Esophagus muscularis mucosa (tissue), 4 donors: ENCODE measurements around the gene NR2E1.

ENCODE experiments used
- EP300 ChIP-seq: sonication (generic); formaldehyde crosslinking; IDR thresholded peaks from one replicate; pipeline ENCODE4 v1.6.1; 2017; ENCODE audit warnings: antibody characterized with exemption
- POLR2A ChIP-seq: fragments of 450-650 bp; IDR thresholded peaks from one replicate; pipeline ENCODE4 v1.6.1; 2017; ENCODE audit warnings: antibody characterized with exemption, moderate library complexity, mild to moderate bottlenecking, low read depth
- POLR2AphosphoS5 ChIP-seq, 2 donors: sonication (generic); formaldehyde crosslinking; IDR thresholded peaks; one replicate each; pipeline ENCODE4 v1.6.1; 2017; ENCODE audit warnings: antibody characterized with exemption in 2 of 2
- TF ChIP-seq, protein P1 (sequence below), 3 experiments: fragments of 200-600 bp in 2 of 3; fragments of 450-650 bp in 1 of 3; sonication (generic) in 2 of 3; IDR thresholded peaks; one replicate each; pipeline ENCODE4 v1.5.1; 2017 to 2019; ENCODE audit warnings: antibody characterized with exemption in 3 of 3, mild to moderate bottlenecking in 2 of 3, moderate library complexity in 1 of 3

DNA sequence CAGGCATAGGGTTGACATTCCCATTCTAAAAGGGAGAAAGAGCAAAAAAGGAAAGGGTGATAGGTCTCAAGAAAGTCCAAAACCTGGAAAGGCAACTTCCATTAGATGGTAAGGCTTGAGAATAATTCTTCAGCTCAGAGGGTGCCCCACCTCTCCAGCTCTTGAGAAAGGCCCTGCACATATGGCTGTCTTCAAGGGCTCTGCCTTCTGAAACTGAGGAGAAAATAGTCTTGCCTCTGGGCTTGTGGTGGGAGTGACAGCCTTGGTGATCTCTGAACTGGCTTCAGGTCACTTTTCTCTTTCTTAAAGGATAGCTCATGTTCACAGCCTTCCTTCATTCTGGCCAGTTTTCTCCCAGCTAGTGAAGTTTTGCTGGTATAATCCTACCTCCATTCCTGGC, 35.6 kb upstream of the NR2E1 start:
- TF ChIP-seq, protein P1, sequence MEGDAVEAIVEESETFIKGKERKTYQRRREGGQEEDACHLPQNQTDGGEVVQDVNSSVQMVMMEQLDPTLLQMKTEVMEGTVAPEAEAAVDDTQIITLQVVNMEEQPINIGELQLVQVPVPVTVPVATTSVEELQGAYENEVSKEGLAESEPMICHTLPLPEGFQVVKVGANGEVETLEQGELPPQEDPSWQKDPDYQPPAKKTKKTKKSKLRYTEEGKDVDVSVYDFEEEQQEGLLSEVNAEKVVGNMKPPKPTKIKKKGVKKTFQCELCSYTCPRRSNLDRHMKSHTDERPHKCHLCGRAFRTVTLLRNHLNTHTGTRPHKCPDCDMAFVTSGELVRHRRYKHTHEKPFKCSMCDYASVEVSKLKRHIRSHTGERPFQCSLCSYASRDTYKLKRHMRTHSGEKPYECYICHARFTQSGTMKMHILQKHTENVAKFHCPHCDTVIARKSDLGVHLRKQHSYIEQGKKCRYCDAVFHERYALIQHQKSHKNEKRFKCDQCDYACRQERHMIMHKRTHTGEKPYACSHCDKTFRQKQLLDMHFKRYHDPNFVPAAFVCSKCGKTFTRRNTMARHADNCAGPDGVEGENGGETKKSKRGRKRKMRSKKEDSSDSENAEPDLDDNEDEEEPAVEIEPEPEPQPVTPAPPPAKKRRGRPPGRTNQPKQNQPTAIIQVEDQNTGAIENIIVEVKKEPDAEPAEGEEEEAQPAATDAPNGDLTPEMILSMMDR (IDR thresholded peaks at IDR 0.05): no peak
- TF ChIP-seq POLR2AphosphoS5 (IDR thresholded peaks at IDR 0.05): no peak
- no peak for TF ChIP-seq POLR2A
- TF ChIP-seq EP300: no peak
